HEK293T (cell line): ENCODE measurements around the gene CDH16.

ENCODE experiments used
- CTCF ChIA-PET: fragments of 350-600 bp; formaldehyde crosslinking; extraction: SDS; loops from one replicate; lab custom pipeline; 2021; ENCODE audit warnings: antibody characterized with exemption, inconsistent platforms; lab: Yijun Ruan, JAX
- POLR2A ChIA-PET: fragments of 350-600 bp; formaldehyde crosslinking; extraction: SDS; loops from one replicate; lab custom pipeline; 2020; ENCODE audit warnings: antibody characterized with exemption, inconsistent platforms; lab: Yijun Ruan, JAX
- DNase-seq: peaks from one replicate; pipeline ENCODE4 v3.0.0; 2012; ENCODE audit warnings: mixed read lengths; ENCODE audit errors: extremely low spot score
- ARNT ChIP-seq: fragments of 450-650 bp; IDR thresholded peaks from 2 replicates; pipeline ENCODE4 v1.6.1; 2017; ENCODE audit warnings: mild to moderate bottlenecking
- BHLHE40 ChIP-seq: fragments of 450-650 bp; IDR thresholded peaks from 2 replicates; pipeline ENCODE4 v1.6.1; 2016; ENCODE audit warnings: mild to moderate bottlenecking, moderate library complexity, borderline replicate concordance
- CTBP1 ChIP-seq: fragments of 450-650 bp; IDR thresholded peaks from 2 replicates; pipeline ENCODE4 v1.6.1; 2016; ENCODE audit warnings: borderline replicate concordance
- ELF4 ChIP-seq: fragments of 450-650 bp; IDR thresholded peaks from 2 replicates; pipeline ENCODE4 v1.6.1; 2017; ENCODE audit warnings: antibody characterized with exemption
- FOXA1 ChIP-seq: fragments of 450-650 bp; IDR thresholded peaks from 2 replicates; pipeline ENCODE4 v1.6.1; 2016; ENCODE audit warnings: mild to moderate bottlenecking
- FOXK2 ChIP-seq: fragments of 450-650 bp; IDR thresholded peaks from 2 replicates; pipeline ENCODE4 v1.6.1; 2016; ENCODE audit warnings: mild to moderate bottlenecking
- FOXM1 ChIP-seq: fragments of 450-650 bp; IDR thresholded peaks from 2 replicates; pipeline ENCODE4 v1.6.1; 2017; ENCODE audit warnings: mild to moderate bottlenecking, borderline replicate concordance
- HDGF ChIP-seq: fragments of 450-650 bp; IDR thresholded peaks from 2 replicates; pipeline ENCODE4 v1.6.1; 2017; ENCODE audit warnings: antibody characterized with exemption, borderline replicate concordance
- L3MBTL2 ChIP-seq: fragments of 450-650 bp; conservative IDR thresholded peaks from 2 replicates; pipeline ENCODE4 v1.6.1; 2016; ENCODE audit warnings: mild to moderate bottlenecking
- LEF1 ChIP-seq: fragments of 450-650 bp; IDR thresholded peaks from 2 replicates; pipeline ENCODE4 v1.6.1; 2017; ENCODE audit warnings: mild to moderate bottlenecking, borderline replicate concordance
- NFRKB ChIP-seq: fragments of 450-650 bp; IDR thresholded peaks from 2 replicates; pipeline ENCODE4 v1.6.1; 2016; ENCODE audit warnings: mild to moderate bottlenecking, moderate library complexity
- SP1 ChIP-seq: fragments of 450-650 bp; IDR thresholded peaks from 2 replicates; pipeline ENCODE4 v1.6.1; 2017
- SUZ12 ChIP-seq: fragments of 450-650 bp; IDR thresholded peaks from 2 replicates; pipeline ENCODE4 v1.6.1; 2016; ENCODE audit warnings: mild to moderate bottlenecking
- TARDBP ChIP-seq: fragments of 450-650 bp; IDR thresholded peaks from 2 replicates; pipeline ENCODE4 v1.6.1; 2016
- ZNF384 ChIP-seq: fragments of 450-650 bp; IDR thresholded peaks from 2 replicates; pipeline ENCODE4 v1.6.1; 2016
- TF ChIP-seq, protein P1 (sequence below): fragments of 450-650 bp; IDR thresholded peaks from 2 replicates; pipeline ENCODE4 v1.6.1; 2016

The CDH16 gene

DNA sequence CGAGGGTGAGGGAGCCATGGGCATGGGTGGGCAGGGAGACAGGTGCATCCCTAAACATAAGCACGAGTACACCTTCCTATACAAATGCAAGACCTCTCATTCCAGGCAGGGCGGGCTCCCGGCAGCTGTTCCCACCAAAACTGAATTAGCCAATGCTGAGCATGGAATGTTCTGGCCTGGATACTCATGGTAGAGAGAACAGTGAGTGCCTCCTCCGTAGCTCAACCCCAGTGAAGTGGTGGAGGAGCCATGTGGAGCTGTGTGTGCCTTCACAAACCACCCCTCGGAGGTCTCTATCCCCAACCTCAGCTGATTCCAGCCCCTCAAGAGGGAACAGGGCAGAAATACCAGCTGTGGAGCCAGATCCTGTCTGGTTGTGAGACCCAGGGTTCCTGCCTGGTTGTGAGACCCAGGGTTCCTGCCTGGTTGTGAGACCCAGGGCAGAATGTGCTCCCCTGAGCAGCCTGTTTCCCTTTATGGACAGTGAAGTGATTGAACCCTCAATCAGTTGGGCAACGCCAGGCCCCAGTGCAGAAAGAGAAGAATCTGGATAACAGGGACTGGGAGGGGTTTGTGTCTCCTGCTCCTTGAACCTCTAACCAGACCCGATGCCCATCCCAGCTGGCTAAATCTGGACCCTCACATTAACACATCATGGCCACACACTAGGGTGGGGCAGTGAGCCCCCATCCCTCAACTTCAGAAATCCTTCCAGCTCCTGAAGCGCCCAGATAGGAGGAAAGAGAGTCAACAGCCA lies 2.4 kb upstream of the CDH16 start:
- CTCF ChIA-PET = interaction anchor here (0.8 to 0.9 kb wide), 2 partner anchors 11 to 224 kb away, joined by 3 read pairs; no protein-coding TSS in a partner anchor
- no peak for DNase-seq
- TF ChIP-seq BHLHE40 = no peak
- no peak for TF ChIP-seq FOXK2
- TF ChIP-seq NFRKB = no peak
- no peak for TF ChIP-seq ARNT
- TF ChIP-seq ELF4 = no peak
- TF ChIP-seq FOXA1 = no peak
- TF ChIP-seq, protein P1, sequence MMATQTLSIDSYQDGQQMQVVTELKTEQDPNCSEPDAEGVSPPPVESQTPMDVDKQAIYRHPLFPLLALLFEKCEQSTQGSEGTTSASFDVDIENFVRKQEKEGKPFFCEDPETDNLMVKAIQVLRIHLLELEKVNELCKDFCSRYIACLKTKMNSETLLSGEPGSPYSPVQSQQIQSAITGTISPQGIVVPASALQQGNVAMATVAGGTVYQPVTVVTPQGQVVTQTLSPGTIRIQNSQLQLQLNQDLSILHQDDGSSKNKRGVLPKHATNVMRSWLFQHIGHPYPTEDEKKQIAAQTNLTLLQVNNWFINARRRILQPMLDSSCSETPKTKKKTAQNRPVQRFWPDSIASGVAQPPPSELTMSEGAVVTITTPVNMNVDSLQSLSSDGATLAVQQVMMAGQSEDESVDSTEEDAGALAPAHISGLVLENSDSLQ = no peak
- TF ChIP-seq TARDBP = no peak
- TF ChIP-seq FOXM1 = no peak
- TF ChIP-seq HDGF = no peak
- TF ChIP-seq CTBP1 = no peak
- no peak for TF ChIP-seq LEF1
- no peak for TF ChIP-seq ZNF384
- POLR2A ChIA-PET = interaction anchor here (1.5 kb wide), 1 partner anchor 41 kb away, joined by 4 read pairs; the partner anchor contains the start of gene PDP2

DNA sequence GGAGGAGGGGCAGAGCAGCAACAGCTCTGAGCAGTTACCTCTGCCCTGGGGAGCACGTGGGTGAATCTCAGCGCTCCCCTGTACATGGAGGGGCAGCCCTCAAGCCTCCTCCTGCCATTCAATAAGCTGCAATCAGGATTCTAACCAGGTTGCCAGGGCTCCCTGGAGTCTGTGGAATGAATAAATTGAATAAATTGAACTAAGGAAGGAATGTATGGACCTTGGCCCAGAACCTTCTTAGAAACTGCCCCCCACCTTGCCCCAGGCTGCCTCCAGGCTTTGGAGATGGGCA lies 1.6 kb upstream of the CDH16 start:
- ChIA-PET CTCF (interaction anchor here (0.6 kb wide), 1 partner anchor 1018 kb away, joined by 3 read pairs; no protein-coding TSS in a partner anchor), POLR2A (interaction anchor here (1.5 kb wide), 1 partner anchor 10 kb away, joined by 4 read pairs; no protein-coding TSS in a partner anchor)
- TF ChIP-seq ZNF384 (no peak), FOXA1 (no peak), SUZ12 (no peak), NFRKB (no peak), FOXM1 (no peak), FOXK2 (no peak), HDGF (no peak), CTBP1 (no peak), L3MBTL2 (no peak), LEF1 (no peak), ELF4 (no peak), BHLHE40 (no peak), TARDBP (no peak), SP1 (no peak), ARNT (no peak)
- TF ChIP-seq, protein P1 = no peak
- no peak for DNase-seq

DNA sequence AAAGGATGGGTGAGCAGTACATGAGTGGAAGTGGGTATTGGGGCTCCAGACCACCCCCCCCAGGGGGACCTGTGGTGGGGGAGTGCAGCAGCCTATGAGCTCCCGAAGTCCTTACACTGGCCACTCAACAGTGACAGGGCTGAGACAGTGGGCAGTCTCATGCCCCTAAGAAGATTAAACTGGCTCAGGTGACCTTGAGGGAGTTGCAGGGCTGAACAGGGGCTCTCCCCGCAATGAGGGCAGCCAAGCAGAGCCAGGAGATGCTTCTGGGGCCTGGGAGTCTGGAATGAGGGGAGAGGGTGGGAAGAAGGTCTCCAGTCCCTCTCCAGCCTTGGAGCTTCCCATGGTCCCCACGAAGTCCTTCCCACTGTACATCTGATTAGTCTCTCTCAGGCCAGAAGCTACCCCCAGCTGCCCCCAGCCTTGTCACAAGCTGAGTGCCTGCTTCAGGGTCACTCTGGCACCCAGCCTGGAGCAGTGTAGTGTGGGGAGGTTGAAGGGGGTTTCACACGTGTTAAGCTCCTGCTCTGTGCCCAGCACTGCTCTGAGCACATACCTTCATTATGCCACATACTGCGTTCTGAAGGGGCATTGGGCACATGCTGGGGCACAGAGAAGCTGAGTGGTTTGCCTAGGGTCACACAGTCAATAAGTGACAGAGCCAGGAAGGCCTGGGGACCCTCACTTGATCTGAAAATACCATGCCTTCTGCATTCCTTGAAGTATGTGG lies 1.0 kb upstream of the CDH16 start:
- DNase-seq = no peak
- TF ChIP-seq SP1 (no peak), CTBP1 (no peak), FOXK2 (no peak), TARDBP (no peak)
- ChIA-PET CTCF (interaction anchor here (0.6 to 1.6 kb wide), 4 partner anchors 10 to 1018 kb away, joined by 3 to 12 read pairs (median 3); no protein-coding TSS in a partner anchor), POLR2A (interaction anchor here (1.5 kb wide), 2 partner anchors 9 to 19 kb away, joined by 4 read pairs; no protein-coding TSS in a partner anchor)

DNA sequence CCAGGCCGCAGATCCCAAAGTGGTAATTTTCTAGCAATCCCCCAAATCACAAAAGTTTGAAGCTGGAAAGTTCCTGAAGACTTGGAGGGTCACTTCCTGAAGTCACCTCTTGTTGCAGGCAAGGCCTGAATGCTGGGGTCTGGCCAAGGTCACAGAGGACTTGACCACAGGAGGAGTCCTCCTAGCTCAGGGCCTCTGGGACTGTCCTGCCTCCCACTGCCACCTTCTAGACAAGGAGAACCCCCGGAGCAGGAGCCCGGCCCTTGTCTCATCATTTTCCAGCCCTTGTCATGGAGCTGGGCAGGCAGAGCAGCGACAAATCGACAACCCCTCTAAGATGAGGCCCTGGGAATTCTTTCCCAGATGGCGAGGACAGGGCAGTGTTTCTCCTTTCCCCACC lies 330 bp downstream of the CDH16 start:
- ChIA-PET POLR2A (interaction anchor here (0.6 to 1.5 kb wide), 2 partner anchors 15 to 18 kb away, joined by 3 to 4 read pairs; no protein-coding TSS in a partner anchor), CTCF (interaction anchor here (1.1 to 1.7 kb wide), 3 partner anchors 8 to 46 kb away, joined by 4 to 12 read pairs (median 5); no protein-coding TSS in a partner anchor)
- TF ChIP-seq HDGF = no peak
- no peak for TF ChIP-seq ELF4
- TF ChIP-seq LEF1 = no peak
- no peak for TF ChIP-seq CTBP1
- no peak for TF ChIP-seq FOXK2
- TF ChIP-seq FOXM1 = no peak
- TF ChIP-seq ARNT = no peak
- TF ChIP-seq NFRKB = no peak

DNA sequence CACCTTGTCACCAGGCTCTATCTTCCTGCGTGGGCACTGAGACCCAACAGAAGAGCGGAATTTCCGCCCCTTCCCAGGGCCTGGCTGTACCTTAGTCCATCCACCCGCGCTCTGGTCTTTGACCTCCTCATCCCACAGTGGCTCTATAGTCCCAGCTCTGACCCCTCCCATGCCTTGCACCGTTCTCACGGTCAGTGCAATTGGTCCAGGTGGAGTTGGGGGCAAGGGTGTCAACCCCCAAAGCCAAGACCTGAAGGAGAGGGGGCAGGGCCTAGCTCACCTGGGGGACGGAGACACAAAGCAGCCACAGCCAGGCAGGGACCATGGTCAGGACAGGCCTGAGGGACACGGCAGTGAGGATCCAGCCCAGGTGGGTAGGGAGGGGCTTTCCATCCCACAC lies 944 bp downstream of the CDH16 start:
- POLR2A ChIA-PET = no interaction called here
- TF ChIP-seq NFRKB (no peak), TARDBP (no peak), LEF1 (no peak), ELF4 (no peak), CTBP1 (no peak), SUZ12 (no peak), FOXA1 (no peak), BHLHE40 (no peak), FOXM1 (no peak), SP1 (no peak), ZNF384 (no peak), L3MBTL2 (no peak), ARNT (no peak)
- TF ChIP-seq, protein P1 = no peak
- CTCF ChIA-PET = interaction anchor here (1.1 to 1.7 kb wide), 3 partner anchors 8 to 45 kb away, joined by 4 to 12 read pairs (median 5); no protein-coding TSS in a partner anchor
- DNase-seq = no peak

More for the DNA sequence above, 330 bp downstream of the CDH16 start:
- no peak for DNase-seq

DNA sequence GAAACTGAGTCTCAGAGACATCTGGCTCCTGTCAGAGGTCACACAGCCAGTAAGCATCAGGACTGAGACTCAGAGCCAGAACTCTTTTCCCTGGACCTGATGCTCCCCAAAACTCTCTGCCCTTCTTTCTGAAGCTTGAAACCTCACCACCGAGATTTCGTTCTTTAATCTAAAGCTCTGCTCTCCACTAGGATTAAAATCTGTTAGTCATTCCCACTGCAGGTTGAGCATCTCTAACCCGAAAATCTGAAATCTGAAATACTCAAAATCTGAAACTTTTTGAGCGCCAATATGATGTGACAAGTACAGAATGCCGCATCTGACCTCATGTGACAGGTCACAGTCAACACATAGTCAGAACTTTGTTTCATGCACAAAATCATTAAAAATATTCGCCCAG lies 2.2 kb downstream of the CDH16 start:
- ChIA-PET CTCF (no interaction called here), POLR2A (no interaction called here)
- no peak for TF ChIP-seq SP1
- no peak for TF ChIP-seq LEF1
- TF ChIP-seq NFRKB = no peak
- no peak for TF ChIP-seq CTBP1
- no peak for TF ChIP-seq ELF4
- TF ChIP-seq BHLHE40 = no peak
- TF ChIP-seq SUZ12 = no peak
- no peak for TF ChIP-seq FOXM1
- no peak for TF ChIP-seq HDGF
- no peak for TF ChIP-seq L3MBTL2
- no peak for TF ChIP-seq FOXA1
- DNase-seq = no peak
